Measurements from ENCODE around the gene SELENBP1. TPM values are rescaled to one million over a fixed set of nuclear protein-coding genes. Genes with fewer than 3 reads are reported as not detected.
A peak's percentile ranks its signal among the peaks of the same experiment; 100 is the strongest.

The SELENBP1 gene
- total RNA-seq, 3 donors from 2014 or later, result 0.43 to 0.82 (median 0.63) TPM

DNA sequence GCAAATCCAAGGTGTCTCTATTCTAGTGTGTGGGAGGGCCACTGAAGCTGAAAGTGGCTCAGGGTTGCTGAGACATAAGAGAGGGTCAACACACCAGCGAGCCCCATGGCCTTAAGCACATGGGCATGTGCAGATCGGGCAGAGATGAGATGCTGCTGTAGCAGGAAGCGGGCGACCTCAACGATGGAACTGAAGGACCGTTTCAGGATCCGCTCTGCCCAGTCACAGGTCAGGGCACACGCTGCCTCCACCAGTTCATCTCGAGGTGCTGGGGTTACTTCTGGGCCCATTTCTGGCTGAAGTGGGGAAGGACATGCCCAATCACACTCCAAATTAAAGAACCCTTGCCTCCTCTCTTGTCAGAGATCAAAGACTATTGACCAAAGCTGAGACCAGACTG is 28.9 kb downstream of the SELENBP1 start:
- ATAC-seq (no peak), DNase-seq (no peak)
- no peaks in the 10 kb centered on the region for H3K27me3 Mint-ChIP-seq (ENCODE audit: low read depth)
- H3K9me3 Mint-ChIP-seq, result no peaks in the 10 kb centered on the region
- no peak overlapping the region for H3K4me3 Mint-ChIP-seq
- peaks cover 48% of the 10 kb centered on the region for H3K4me1 Mint-ChIP-seq (ENCODE audit: low read depth)
- H3K36me3 Mint-ChIP-seq (ENCODE audit: insufficient read depth), result peaks cover 21% of the 10 kb centered on the region

- Mint-ChIP-seq H3K4me1 (ENCODE audit: low read depth) (peaks cover 41% of the 10 kb centered on the region), H3K36me3 (ENCODE audit: insufficient read depth) (peaks cover 21% of the 10 kb centered on the region), H3K27me3 (ENCODE audit: low read depth) (no peaks in the 10 kb centered on the region), H3K9me3 (no peaks in the 10 kb centered on the region), H3K4me3 (no peak overlapping the region)
- ATAC-seq (no peak), DNase-seq (no peak)
These were observed 29.9 kb downstream of the SELENBP1 start for GRCh38 chr1:151342569-151342968.

- H3K9me3 Mint-ChIP-seq, result no peaks in the 10 kb centered on the region
- peaks cover 21% of the 10 kb centered on the region for H3K36me3 Mint-ChIP-seq (ENCODE audit: insufficient read depth)
- H3K4me3 Mint-ChIP-seq, result no peak overlapping the region
- ATAC-seq (no peak), DNase-seq (no peak)
- peaks cover 37% of the 10 kb centered on the region for H3K4me1 Mint-ChIP-seq (ENCODE audit: low read depth)
- H3K27me3 Mint-ChIP-seq (ENCODE audit: low read depth), result no peaks in the 10 kb centered on the region
These were observed 30.5 kb downstream of the SELENBP1 start for GRCh38 chr1:151342021-151342420.

- Mint-ChIP-seq H3K27me3 (ENCODE audit: low read depth) (no peaks in the 10 kb centered on the region), H3K36me3 (ENCODE audit: insufficient read depth) (peaks cover 23% of the 10 kb centered on the region), H3K9me3 (no peaks in the 10 kb centered on the region), H3K4me3 (no peak overlapping the region), H3K4me1 (ENCODE audit: low read depth) (peaks cover 30% of the 10 kb centered on the region)
- DNase-seq, result peak; percentile 27
- ATAC-seq, result peak; percentile 77 to 87
These were observed 31.4 kb downstream of the SELENBP1 start for GRCh38 chr1:151340870-151341754.

- Mint-ChIP-seq H3K4me1 (ENCODE audit: low read depth) (peaks cover 11% of the 10 kb centered on the region), H3K36me3 (ENCODE audit: insufficient read depth) (peaks cover 3% of the 10 kb centered on the region), H3K9me3 (no peaks in the 10 kb centered on the region), H3K4me3 (no peak overlapping the region), H3K27me3 (ENCODE audit: low read depth) (no peaks in the 10 kb centered on the region)
- no peak for DNase-seq
- no peak for ATAC-seq
These were observed 35.9 kb downstream of the SELENBP1 start for GRCh38 chr1:151336556-151336955.

- Mint-ChIP-seq H3K27me3 (ENCODE audit: low read depth) (no peaks in the 10 kb centered on the region), H3K4me1 (ENCODE audit: low read depth) (peaks cover 4% of the 10 kb centered on the region), H3K4me3 (no peak overlapping the region), H3K36me3 (ENCODE audit: insufficient read depth) (peaks cover 2% of the 10 kb centered on the region), H3K9me3 (no peaks in the 10 kb centered on the region)
- no peak for DNase-seq
- no peak for ATAC-seq
These were observed 37.7 kb downstream of the SELENBP1 start for GRCh38 chr1:151334822-151335221.

DNA sequence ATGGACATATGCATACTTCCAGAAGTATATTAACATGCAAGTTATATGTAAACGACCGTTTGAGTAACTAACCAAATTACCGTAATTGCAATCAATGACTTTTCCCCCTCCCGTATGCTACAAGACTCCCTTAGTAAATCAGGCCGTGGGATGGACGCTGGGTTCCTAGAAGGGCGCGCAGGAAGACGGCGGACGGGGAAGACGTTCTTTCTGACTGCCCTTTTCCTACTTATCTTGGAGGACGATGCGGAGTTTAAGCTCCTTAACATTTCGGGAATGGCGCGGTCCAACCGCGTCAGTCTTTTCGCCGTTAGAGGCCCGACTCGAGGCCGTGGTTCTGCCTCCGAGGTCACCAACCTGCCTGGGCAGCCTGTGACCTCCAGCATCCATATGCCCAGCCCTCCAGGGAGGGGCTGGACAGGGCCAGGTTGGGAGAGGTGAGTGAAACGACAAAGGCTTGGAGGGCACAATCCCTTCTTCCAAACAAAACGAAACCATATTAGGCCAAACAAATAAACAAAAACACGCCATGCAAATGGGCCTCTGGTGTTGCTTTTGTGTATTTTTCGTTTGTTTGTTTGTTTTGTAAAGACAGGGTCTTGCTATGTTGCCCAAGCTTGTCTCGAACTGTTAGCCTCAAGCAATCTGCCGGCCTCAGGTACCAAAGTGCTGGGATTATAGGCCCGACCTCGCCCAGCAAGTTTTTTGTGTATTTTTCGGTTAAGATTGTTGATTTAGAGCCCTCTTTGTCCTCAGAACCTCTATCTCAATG is 44.4 kb downstream of the SELENBP1 start:
- peaks cover 29% of the 10 kb centered on the region for H3K4me1 Mint-ChIP-seq (ENCODE audit: low read depth)
- H3K9me3 Mint-ChIP-seq, result no peaks in the 10 kb centered on the region
- H3K4me3 Mint-ChIP-seq, result peak overlapping the region; percentile 95
- H3K27me3 Mint-ChIP-seq (ENCODE audit: low read depth), result no peaks in the 10 kb centered on the region
- DNase-seq, result no peak
- peak; percentile 15 to 25 for ATAC-seq
- H3K36me3 Mint-ChIP-seq (ENCODE audit: insufficient read depth), result peaks cover 4% of the 10 kb centered on the region

- H3K4me3 Mint-ChIP-seq, result peak within 1 kb of the TSS; percentile 95
- peaks cover 33% of the 10 kb centered on the region for H3K4me1 Mint-ChIP-seq (ENCODE audit: low read depth)
- no peaks in the 10 kb centered on the region for H3K9me3 Mint-ChIP-seq
- DNase-seq, result peak; percentile 80
- H3K27me3 Mint-ChIP-seq (ENCODE audit: low read depth), result no peaks in the 10 kb centered on the region
- H3K36me3 Mint-ChIP-seq (ENCODE audit: insufficient read depth), result peaks cover 7% of the 10 kb centered on the region
- peak; percentile 93 to 94 for ATAC-seq
These were observed 45.1 kb downstream of the SELENBP1 start, which contains the start of gene PI4KB for GRCh38 chr1:151327223-151327902. PI4KB (minus strand) TSS chr1:151327416; CDS start chr1:151316481, 10,935 bp downstream.

DNA sequence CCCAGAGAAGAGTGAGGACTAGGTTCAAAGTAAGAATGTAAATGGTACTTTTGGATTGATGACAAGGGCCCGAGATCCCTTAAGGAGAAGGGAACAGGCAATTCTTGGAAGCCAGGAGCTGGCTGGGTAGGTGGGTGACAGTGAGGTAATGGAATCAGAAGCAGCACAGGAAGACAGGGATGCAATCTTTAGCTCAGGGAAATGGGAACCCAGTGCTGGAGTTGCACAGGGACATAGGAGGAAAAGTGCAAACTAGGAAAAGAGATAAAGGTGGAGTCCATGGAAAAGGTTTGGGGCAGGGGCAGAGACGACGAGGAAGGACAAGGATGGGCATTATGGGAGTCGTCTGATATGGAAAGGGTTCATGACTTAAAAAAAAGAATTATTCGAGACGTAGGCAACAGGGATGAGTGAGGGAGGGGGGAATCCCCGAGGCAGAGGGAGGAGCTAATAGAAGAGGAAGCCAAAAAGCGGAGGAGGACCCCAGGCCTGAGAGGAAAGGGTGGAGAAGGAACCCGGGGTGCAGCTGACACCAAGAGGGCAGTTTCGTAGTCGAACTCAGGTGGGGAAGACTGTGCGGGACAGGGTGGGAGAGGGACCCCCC is 45.8 kb downstream of the SELENBP1 start:
- H3K4me3 Mint-ChIP-seq, result peak overlapping the region; percentile 95
- DNase-seq, result peak; percentile 53
- no peaks in the 10 kb centered on the region for H3K27me3 Mint-ChIP-seq (ENCODE audit: low read depth)
- ATAC-seq, result peak; percentile 64 to 65
- peaks cover 11% of the 10 kb centered on the region for H3K36me3 Mint-ChIP-seq (ENCODE audit: insufficient read depth)
- peaks cover 38% of the 10 kb centered on the region for H3K4me1 Mint-ChIP-seq (ENCODE audit: low read depth)
- H3K9me3 Mint-ChIP-seq, result no peaks in the 10 kb centered on the region

GRCh38 chr1:151325646-151326429 is 46.7 kb downstream of the SELENBP1 start:
- no peaks in the 10 kb centered on the region for H3K27me3 Mint-ChIP-seq (ENCODE audit: low read depth)
- H3K4me1 Mint-ChIP-seq (ENCODE audit: low read depth), result peaks cover 41% of the 10 kb centered on the region
- no peaks in the 10 kb centered on the region for H3K9me3 Mint-ChIP-seq
- DNase-seq (no peak), ATAC-seq (no peak)
- peaks cover 11% of the 10 kb centered on the region for H3K36me3 Mint-ChIP-seq (ENCODE audit: insufficient read depth)
- H3K4me3 Mint-ChIP-seq, result peak overlapping the region; percentile 95

DNA sequence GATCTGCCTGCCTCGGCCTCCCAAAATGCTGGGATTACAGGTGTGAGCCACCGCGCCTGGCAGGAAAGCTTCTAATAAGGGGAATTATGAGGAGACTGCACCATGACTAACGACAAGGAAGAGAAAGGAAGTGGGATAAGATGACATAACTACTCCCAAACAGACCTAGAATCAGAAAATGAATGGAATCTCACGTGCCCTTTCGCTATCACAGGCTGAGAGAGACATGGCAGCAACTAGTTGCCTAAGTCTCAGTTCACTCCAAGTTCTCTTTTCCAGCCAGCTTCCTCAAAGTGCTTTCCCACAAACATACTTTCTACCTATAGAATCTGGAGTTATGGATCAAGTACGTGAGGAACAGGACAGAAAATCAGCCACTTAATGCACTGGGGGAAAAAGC is 47.3 kb downstream of the SELENBP1 start:
- no peak for DNase-seq
- no peak for ATAC-seq
- H3K4me1 Mint-ChIP-seq (ENCODE audit: low read depth), result peaks cover 47% of the 10 kb centered on the region
- peaks cover 17% of the 10 kb centered on the region for H3K36me3 Mint-ChIP-seq (ENCODE audit: insufficient read depth)
- no peaks in the 10 kb centered on the region for H3K27me3 Mint-ChIP-seq (ENCODE audit: low read depth)
- peak overlapping the region; percentile 95 for H3K4me3 Mint-ChIP-seq
- H3K9me3 Mint-ChIP-seq, result no peaks in the 10 kb centered on the region

GRCh38 chr1:151324390-151324930 is 48.0 kb downstream of the SELENBP1 start:
- H3K4me1 Mint-ChIP-seq (ENCODE audit: low read depth), result peaks cover 48% of the 10 kb centered on the region
- DNase-seq (no peak), ATAC-seq (no peak)
- H3K36me3 Mint-ChIP-seq (ENCODE audit: insufficient read depth), result peaks cover 18% of the 10 kb centered on the region
- H3K27me3 Mint-ChIP-seq (ENCODE audit: low read depth), result no peaks in the 10 kb centered on the region
- H3K4me3 Mint-ChIP-seq, result peak overlapping the region; percentile 17
- H3K9me3 Mint-ChIP-seq, result no peaks in the 10 kb centered on the region

DNA sequence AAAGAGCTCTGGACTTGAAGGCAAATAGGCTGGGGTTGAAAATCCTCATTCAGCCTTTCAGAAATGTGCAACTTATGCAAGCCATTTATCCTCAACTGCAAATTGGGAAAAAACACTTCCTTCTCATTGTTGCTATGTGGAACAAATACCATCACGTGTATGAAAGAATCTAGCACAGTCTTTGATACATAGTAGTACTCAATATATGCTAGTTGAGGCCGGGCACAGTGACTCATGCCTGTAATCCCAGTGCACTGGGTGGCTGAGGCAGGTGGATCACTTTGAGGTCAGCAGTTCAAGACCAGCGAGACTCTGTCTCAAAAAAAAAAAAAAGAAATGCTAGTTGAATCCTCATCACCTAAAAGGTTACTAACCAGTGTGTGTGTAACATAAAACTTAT is 53.5 kb downstream of the SELENBP1 start:
- ATAC-seq (no peak), DNase-seq (no peak)
- Mint-ChIP-seq H3K36me3 (ENCODE audit: insufficient read depth) (peaks cover 38% of the 10 kb centered on the region), H3K4me3 (no peak overlapping the region), H3K4me1 (ENCODE audit: low read depth) (peaks cover 32% of the 10 kb centered on the region), H3K9me3 (no peaks in the 10 kb centered on the region), H3K27me3 (ENCODE audit: low read depth) (no peaks in the 10 kb centered on the region)
